ENCODE results near the gene ODAD4. TPM values are rescaled to one million over a fixed set of nuclear protein-coding genes. Genes with fewer than 3 reads are reported as not detected.

The ODAD4 gene
- total and polyA plus RNA-seq, 8 donors, result 0.20 to 4.1 (median 0.72) TPM

DNA sequence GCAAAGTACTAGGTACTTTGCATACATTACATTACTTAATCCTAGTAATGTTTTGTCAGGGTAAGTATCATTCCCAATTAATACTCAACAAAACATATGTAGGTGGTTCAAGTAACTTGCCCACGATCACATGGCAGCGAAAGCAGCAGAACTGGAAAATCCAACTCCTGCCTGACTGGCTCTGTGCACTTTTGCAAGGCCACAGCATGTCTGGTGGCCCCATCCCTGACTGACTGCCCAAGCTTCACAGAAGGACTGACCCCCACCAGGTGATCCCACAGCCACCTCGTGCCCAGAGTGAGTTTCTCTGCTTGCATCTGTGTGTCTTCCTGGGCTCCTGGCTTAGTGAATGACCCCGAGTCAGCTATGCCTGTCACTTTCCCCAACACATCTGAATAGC lies 47.6 kb downstream of the ODAD4 start:
- Histone ChIP-seq H3K9me3 (no peaks in the 10 kb centered on the region), H3K4me3 (no peak overlapping the region), H3K27ac (peak overlapping the region in 1 of 4 donors; percentile 11), H3K27me3 (no peaks in the 10 kb centered on the region), H3K36me3 (peaks cover 2 to 64% (median 17%) of the 10 kb centered on the region in 3 donors), H3K4me1 (peaks cover 11 to 19% (median 16%) of the 10 kb centered on the region in 3 donors)
- intact Hi-C loops (cut with DNase I), result no loop called here
- DNase-seq, result peak in 3 of 6 donors; percentile 25 to 46 (median 31)
- peak in 2 of 4 donors; percentile 24 to 39 for ATAC-seq
- TF ChIP-seq, protein P1, sequence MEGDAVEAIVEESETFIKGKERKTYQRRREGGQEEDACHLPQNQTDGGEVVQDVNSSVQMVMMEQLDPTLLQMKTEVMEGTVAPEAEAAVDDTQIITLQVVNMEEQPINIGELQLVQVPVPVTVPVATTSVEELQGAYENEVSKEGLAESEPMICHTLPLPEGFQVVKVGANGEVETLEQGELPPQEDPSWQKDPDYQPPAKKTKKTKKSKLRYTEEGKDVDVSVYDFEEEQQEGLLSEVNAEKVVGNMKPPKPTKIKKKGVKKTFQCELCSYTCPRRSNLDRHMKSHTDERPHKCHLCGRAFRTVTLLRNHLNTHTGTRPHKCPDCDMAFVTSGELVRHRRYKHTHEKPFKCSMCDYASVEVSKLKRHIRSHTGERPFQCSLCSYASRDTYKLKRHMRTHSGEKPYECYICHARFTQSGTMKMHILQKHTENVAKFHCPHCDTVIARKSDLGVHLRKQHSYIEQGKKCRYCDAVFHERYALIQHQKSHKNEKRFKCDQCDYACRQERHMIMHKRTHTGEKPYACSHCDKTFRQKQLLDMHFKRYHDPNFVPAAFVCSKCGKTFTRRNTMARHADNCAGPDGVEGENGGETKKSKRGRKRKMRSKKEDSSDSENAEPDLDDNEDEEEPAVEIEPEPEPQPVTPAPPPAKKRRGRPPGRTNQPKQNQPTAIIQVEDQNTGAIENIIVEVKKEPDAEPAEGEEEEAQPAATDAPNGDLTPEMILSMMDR (IDR thresholded peaks at IDR 0.05), result no peak
- WGBS, 2 donors, result 22 to 34% methylated on average over 4 of the region's 4 CpGs
- no peak for FAIRE-seq

DNA sequence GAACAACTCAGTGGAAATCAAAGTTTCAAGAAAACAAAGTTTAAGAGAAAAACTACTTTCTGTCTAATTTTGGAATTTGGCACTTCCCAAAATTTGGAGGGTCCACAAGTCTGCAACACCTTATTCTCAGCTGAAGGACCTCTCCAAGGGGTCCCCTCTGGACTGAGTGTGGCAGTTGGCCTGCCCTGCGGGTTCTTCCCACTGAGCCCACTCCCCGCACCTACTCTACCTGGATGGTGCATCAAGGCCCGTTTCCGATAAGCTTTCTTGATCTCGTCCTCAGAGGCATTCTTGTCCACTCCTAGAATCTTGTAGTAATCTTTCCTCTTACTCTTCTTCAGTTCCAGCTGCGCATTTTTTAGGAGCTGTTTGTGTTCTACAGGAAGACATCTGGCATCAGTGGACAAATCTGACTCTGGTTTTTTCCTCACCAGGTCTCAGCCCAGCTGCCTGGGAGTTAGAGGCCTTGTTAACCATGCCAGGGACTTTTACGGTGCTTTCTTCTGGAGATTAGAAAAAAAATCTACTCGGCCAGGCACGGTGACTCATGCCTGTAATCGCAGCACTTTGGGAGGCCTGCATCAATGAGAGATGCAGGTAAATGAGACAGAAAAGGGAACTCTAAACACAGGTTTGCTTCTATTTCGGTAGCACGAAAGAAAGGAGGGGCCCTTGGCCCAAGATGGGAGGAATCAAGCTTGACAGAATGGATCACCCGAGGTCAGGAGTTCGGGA lies 51.8 kb downstream of the ODAD4 start:
- H3K4me1 ChIP-seq, result peaks cover 0 to 9% (median 4%) of the 10 kb centered on the region in 3 donors
- no peaks in the 10 kb centered on the region for H3K9me3 ChIP-seq
- no peaks in the 10 kb centered on the region for H3K27me3 ChIP-seq
- no peak overlapping the region for H3K4me3 ChIP-seq
- ATAC-seq, result peak in 3 of 4 donors; percentile 47 to 66 (median 48)
- intact Hi-C loops (cut with DNase I), result no loop called here
- H3K36me3 ChIP-seq, result peaks cover 2 to 54% (median 9%) of the 10 kb centered on the region in 3 donors
- DNase-seq, result peak in 1 of 6 donors; percentile 12
- 86 to 91% methylated on average over 14 of the region's 14 CpGs for WGBS, 2 donors
- TF ChIP-seq, protein P1 (IDR thresholded peaks at IDR 0.05), result no peak
- no peak for FAIRE-seq
- no peak overlapping the region for H3K27ac ChIP-seq

DNA sequence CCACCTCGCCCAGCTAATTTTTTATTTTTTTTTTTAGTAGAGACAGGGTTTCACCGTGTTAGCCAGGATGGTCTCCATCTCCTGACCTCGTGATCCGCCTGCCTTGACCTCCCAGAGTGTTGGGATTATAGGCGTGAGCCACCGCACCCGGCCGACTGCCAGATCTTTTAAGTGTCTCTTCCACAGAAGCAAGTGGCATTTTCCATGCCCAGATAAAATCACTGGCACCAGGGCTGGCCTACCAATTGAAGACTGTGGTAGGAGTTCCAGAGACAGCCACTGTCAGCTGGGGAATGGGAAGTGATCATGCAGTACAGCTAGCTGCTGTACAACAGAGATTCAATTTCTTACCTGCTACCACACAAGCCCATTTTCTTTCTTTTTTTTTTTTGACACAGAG lies 54.0 kb downstream of the ODAD4 start:
- intact Hi-C loops (cut with DNase I), result no loop called here
- ATAC-seq (no peak), DNase-seq (no peak), FAIRE-seq (no peak)
- H3K36me3 ChIP-seq, result peaks cover 6 to 73% (median 22%) of the 10 kb centered on the region in 3 donors
- 95 to 97% methylated on average over 8 of the region's 8 CpGs for WGBS, 2 donors
- no peaks in the 10 kb centered on the region for H3K4me1 ChIP-seq
- no peaks in the 10 kb centered on the region for H3K27me3 ChIP-seq
- H3K4me3 ChIP-seq, result no peak overlapping the region
- no peaks in the 10 kb centered on the region for H3K9me3 ChIP-seq
- TF ChIP-seq, protein P1 (IDR thresholded peaks at IDR 0.05), result no peak
- no peak overlapping the region for H3K27ac ChIP-seq

DNA sequence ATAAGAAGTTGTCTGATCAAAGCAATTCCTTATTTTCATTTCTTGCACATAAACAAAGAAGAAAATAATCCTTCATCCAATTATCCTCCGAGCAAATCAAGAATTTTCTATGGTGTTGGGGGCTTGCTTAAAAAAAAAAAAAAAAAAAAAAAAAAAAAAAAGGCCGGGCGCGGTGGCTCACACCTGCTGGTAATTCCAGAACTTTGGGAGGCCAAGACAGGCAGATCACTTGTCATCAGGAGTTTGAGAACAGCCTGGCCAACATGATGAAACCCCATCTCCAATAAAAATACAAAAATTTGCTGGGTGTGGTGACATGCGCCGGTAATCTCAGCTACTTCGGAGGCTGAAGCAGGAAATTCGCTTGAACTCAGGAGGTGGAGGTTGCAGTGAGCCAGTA lies 55.5 kb downstream of the ODAD4 start:
- WGBS, 2 donors, result 96 to 97% methylated on average over 7 to 8 of the region's 8 CpGs

More for the DNA sequence above, 55.5 kb downstream of the ODAD4 start:
- Histone ChIP-seq H3K9me3 (no peaks in the 10 kb centered on the region), H3K27ac (no peak overlapping the region), H3K4me1 (peaks cover 0 to 3% (median 0%) of the 10 kb centered on the region in 3 donors), H3K36me3 (peaks cover 6 to 71% (median 16%) of the 10 kb centered on the region in 3 donors), H3K4me3 (no peak overlapping the region), H3K27me3 (no peaks in the 10 kb centered on the region)
- TF ChIP-seq, protein P1 (IDR thresholded peaks at IDR 0.05), result no peak
- DNase-seq (no peak), ATAC-seq (no peak), FAIRE-seq (no peak)
- intact Hi-C loops (cut with DNase I), result no loop called here
